ENCODE results near the gene ILF2. TPM values are rescaled to one million over a fixed set of nuclear protein-coding genes. Genes with fewer than 3 reads are reported as not detected.
A peak's percentile ranks its signal among the peaks of the same experiment; 100 is the strongest.

ILF2 gene
- total RNA-seq, 4 donors from 2014 or later: 52.1 to 99.2 (median 79.3) TPM

GRCh38 chr1:153629971-153630370 is 40.8 kb downstream of the ILF2 start:
- no peaks in the 10 kb centered on the region for H3K27me3 ChIP-seq
- no peak overlapping the region for H3K4me3 ChIP-seq
- TF ChIP-seq CTCF (IDR thresholded peaks at IDR 0.05) (no peak), POLR2A (IDR thresholded peaks at IDR 0.05) (no peak), POLR2AphosphoS5 (IDR thresholded peaks at IDR 0.05) (no peak), EP300 (IDR thresholded peaks at IDR 0.05) (no peak)
- ATAC-seq: no peak
- 100% methylated on average over 1 of the region's 1 CpG; no CpG with 5 or more reads in 1 of the 2 donors for WGBS, 2 donors (ENCODE audit: low coverage in 1 of 2)
- H3K27ac ChIP-seq: peak overlapping the region in 2 of 4 donors; percentile 14 to 83
- peaks cover 0 to 59% (median 15%) of the 10 kb centered on the region in 3 donors for H3K4me1 ChIP-seq
- peaks cover 0 to 4% of the 10 kb centered on the region in 2 donors for H3K36me3 ChIP-seq
- no peaks in the 10 kb centered on the region for H3K9me3 ChIP-seq

GRCh38 chr1:153629343-153629665 is 41.5 kb downstream of the ILF2 start:
- H3K4me3 ChIP-seq: no peak overlapping the region
- peaks cover 0 to 59% (median 15%) of the 10 kb centered on the region in 3 donors for H3K4me1 ChIP-seq
- WGBS, 2 donors (ENCODE audit: low coverage in 1 of 2): 60 to 62% methylated on average over 1 to 4 of the region's 5 CpGs

GRCh38 chr1:153628638-153629342 is 42.0 kb downstream of the ILF2 start:
- ATAC-seq: no peak
- Histone ChIP-seq H3K4me3 (no peak overlapping the region), H3K27ac (peak overlapping the region in 3 of 4 donors; percentile 83 to 91 (median 88))

More at GRCh38 chr1:153629343-153629665, 41.5 kb downstream of the ILF2 start:
- Histone ChIP-seq H3K9me3 (no peaks in the 10 kb centered on the region), H3K36me3 (peaks cover 0 to 10% of the 10 kb centered on the region in 2 donors), H3K27ac (peak overlapping the region in 1 of 4 donors; percentile 83), H3K27me3 (no peaks in the 10 kb centered on the region)
- TF ChIP-seq EP300 (IDR thresholded peaks at IDR 0.05) (no peak), CTCF (IDR thresholded peaks at IDR 0.05) (no peak), POLR2AphosphoS5 (IDR thresholded peaks at IDR 0.05) (no peak), POLR2A (IDR thresholded peaks at IDR 0.05) (no peak)
- ATAC-seq: no peak

GRCh38 chr1:153627715-153628626 is 42.8 kb downstream of the ILF2 start, which contains the start of gene S100A1:
S100A1 (plus strand) TSS chr1:153628434; CDS start chr1:153630522, 2,088 bp downstream.
- Histone ChIP-seq H3K36me3 (peaks cover 0 to 23% of the 10 kb centered on the region in 2 donors), H3K27ac (peak within 1 kb of the TSS; percentile 60 to 91 (median 86)), H3K27me3 (no peaks in the 10 kb centered on the region), H3K4me3 (peak within 1 kb of the TSS; percentile 46 to 61), H3K4me1 (peaks cover 0 to 59% (median 15%) of the 10 kb centered on the region in 3 donors), H3K9me3 (no peaks in the 10 kb centered on the region)
- WGBS, 2 donors (ENCODE audit: low coverage in 1 of 2): 0 to 80% methylated on average over 1 of the region's 10 CpGs
- TF ChIP-seq POLR2A (IDR thresholded peaks at IDR 0.05) (no peak), EP300 (IDR thresholded peaks at IDR 0.05) (no peak), CTCF (IDR thresholded peaks at IDR 0.05) (no peak), POLR2AphosphoS5 (IDR thresholded peaks at IDR 0.05) (no peak)
- ATAC-seq: peak; percentile 23

More at GRCh38 chr1:153628638-153629342, 42.0 kb downstream of the ILF2 start:
- TF ChIP-seq POLR2A (IDR thresholded peaks at IDR 0.05): no peak
- TF ChIP-seq CTCF (IDR thresholded peaks at IDR 0.05): no peak
- no peak for TF ChIP-seq POLR2AphosphoS5 (IDR thresholded peaks at IDR 0.05)
- TF ChIP-seq EP300 (IDR thresholded peaks at IDR 0.05): no peak
- Histone ChIP-seq H3K27me3 (no peaks in the 10 kb centered on the region), H3K4me1 (peaks cover 0 to 60% (median 15%) of the 10 kb centered on the region in 3 donors), H3K9me3 (no peaks in the 10 kb centered on the region), H3K36me3 (peaks cover 0 to 15% of the 10 kb centered on the region in 2 donors)
- WGBS, 2 donors (ENCODE audit: low coverage in 1 of 2): 74 to 100% methylated on average over 1 to 3 of the region's 6 CpGs

All from gastroesophageal sphincter (tissue), 4 donors.